SW480 (cell line): ENCODE data around the gene TLCD1.

Experiments used
- DNase-seq: peaks from one replicate; pipeline ENCODE4 v3.0.0-alpha.2; 2016; ENCODE audit warnings: low spot score

The TLCD1 gene

GRCh38 chr17:28726226-28726626 lies at the start of gene TLCD1:
TLCD1 (minus strand) TSS chr17:28726233; CDS start chr17:28726097, 136 bp downstream.
- DNase-seq = peak; percentile 67

GRCh38 chr17:28774206-28774605 lies 48.2 kb upstream of the TLCD1 start:
- no peak for DNase-seq

GRCh38 chr17:28773736-28774135 lies 47.7 kb upstream of the TLCD1 start:
- DNase-seq = no peak

- DNase-seq = no peak
Measured at GRCh38 chr17:28765038-28765437, 39.0 kb upstream of the TLCD1 start.

- peak; percentile 60 for DNase-seq
Measured at GRCh38 chr17:28763804-28764266, 37.8 kb upstream of the TLCD1 start.

- DNase-seq = no peak
Measured at GRCh38 chr17:28763137-28763799, 37.2 kb upstream of the TLCD1 start.

GRCh38 chr17:28760601-28761562 lies 34.8 kb upstream of the TLCD1 start:
- no peak for DNase-seq

- DNase-seq = no peak
Measured at GRCh38 chr17:28759256-28759865, 33.3 kb upstream of the TLCD1 start.

- DNase-seq = no peak
Measured at GRCh38 chr17:28758411-28759121, 32.5 kb upstream of the TLCD1 start.

- no peak for DNase-seq
Measured at GRCh38 chr17:28756049-28756804, 30.2 kb upstream of the TLCD1 start.

GRCh38 chr17:28755486-28755885 lies 29.5 kb upstream of the TLCD1 start:
- DNase-seq = no peak

GRCh38 chr17:28751600-28752366 lies 25.8 kb upstream of the TLCD1 start:
- DNase-seq = no peak

GRCh38 chr17:28750178-28751047 lies 24.4 kb upstream of the TLCD1 start:
- DNase-seq = peak; percentile 89

- DNase-seq = no peak
Measured at GRCh38 chr17:28749516-28750177, 23.6 kb upstream of the TLCD1 start.

- no peak for DNase-seq
Measured at GRCh38 chr17:28748852-28749515, 23.0 kb upstream of the TLCD1 start.

- DNase-seq = no peak
Measured at GRCh38 chr17:28747801-28748750, 22.0 kb upstream of the TLCD1 start.

- no peak for DNase-seq
Measured at GRCh38 chr17:28747051-28747691, 21.1 kb upstream of the TLCD1 start.
